Suprapubic skin (tissue), 3 donors: ENCODE results near the gene ZNF597.

Experiments
- POLR2A ChIP-seq, 2 donors: fragments of 450-650 bp; IDR thresholded peaks; one replicate each; pipeline ENCODE4 v1.6.1; 2017; ENCODE audit warnings: antibody characterized with exemption in 2 of 2, mild to moderate bottlenecking in 2 of 2, moderate library complexity in 2 of 2
- TF ChIP-seq, protein P1 (sequence below), 2 donors: fragments of 200-600 bp in 1 of 2; fragments of 450-650 bp in 1 of 2; sonication (generic) in 1 of 2; IDR thresholded peaks; one replicate each; pipeline ENCODE4 v1.5.1; 2016 to 2019; ENCODE audit warnings: antibody characterized with exemption in 2 of 2, mild to moderate bottlenecking in 1 of 2, moderate library complexity in 1 of 2

DNA sequence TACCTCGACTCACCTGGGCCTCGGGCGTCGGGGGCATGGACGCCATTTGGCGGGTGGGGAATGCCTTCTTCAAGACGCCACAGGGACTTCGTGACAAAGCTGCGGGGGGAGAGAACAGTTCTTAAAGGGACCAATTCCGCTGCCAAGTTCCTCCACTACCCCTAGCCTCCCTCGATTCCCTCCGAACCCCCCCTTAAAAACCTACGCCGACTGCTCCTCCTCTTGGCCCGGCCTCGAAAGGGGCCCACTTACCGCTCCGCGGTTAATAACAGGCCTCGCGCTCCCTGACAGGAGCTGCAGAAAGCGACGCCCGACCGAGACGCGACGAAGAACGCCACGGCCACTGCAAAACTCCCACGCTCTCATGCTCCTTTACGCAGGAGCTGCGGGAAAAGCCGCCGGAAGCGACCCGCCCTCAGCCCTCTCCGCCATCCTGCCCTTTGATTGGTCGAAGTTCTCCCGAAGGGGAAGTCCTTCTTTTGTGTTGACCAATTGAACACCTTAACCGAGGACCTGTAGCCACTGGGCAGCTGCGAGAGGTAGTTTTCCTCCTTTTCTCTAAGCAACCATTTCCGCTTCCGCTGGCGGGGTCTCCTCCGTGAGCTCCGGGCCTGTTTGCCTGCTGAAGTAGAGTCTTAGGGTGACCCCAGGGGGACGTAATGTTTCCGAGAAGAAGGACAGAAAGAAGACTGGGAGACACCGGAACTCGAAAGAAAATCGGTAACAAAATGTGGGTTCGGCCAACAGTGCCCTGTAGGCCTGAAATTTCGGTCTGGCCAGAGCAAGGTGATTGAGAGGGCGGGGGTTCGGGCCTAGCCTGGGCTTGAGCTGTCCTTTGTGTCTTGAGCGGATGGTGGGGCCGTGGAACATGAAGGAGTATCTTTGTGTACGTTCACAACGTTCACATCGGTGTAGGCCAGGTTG is at the start of gene ZNF597, which contains the start of gene NAA60:
- TF ChIP-seq, protein P1, sequence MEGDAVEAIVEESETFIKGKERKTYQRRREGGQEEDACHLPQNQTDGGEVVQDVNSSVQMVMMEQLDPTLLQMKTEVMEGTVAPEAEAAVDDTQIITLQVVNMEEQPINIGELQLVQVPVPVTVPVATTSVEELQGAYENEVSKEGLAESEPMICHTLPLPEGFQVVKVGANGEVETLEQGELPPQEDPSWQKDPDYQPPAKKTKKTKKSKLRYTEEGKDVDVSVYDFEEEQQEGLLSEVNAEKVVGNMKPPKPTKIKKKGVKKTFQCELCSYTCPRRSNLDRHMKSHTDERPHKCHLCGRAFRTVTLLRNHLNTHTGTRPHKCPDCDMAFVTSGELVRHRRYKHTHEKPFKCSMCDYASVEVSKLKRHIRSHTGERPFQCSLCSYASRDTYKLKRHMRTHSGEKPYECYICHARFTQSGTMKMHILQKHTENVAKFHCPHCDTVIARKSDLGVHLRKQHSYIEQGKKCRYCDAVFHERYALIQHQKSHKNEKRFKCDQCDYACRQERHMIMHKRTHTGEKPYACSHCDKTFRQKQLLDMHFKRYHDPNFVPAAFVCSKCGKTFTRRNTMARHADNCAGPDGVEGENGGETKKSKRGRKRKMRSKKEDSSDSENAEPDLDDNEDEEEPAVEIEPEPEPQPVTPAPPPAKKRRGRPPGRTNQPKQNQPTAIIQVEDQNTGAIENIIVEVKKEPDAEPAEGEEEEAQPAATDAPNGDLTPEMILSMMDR (IDR thresholded peaks at IDR 0.05): no peak
- no peak for TF ChIP-seq POLR2A (IDR thresholded peaks at IDR 0.05)
